RWPE1 (cell line): ENCODE results near the gene HMG20B.
A peak's percentile ranks its signal among the peaks of the same experiment; 100 is the strongest.

Source experiments
- CTCF ChIA-PET: fragments of 350-600 bp; sonication (Branson Sonifier 250); formaldehyde crosslinking; extraction: SDS; loops from one replicate; lab custom pipeline; 2021; lab: Yijun Ruan, JAX
- POLR2A ChIA-PET: fragments of 400-600 bp; formaldehyde crosslinking; extraction: SDS; loops from one replicate; lab custom pipeline; 2020; ENCODE audit warnings: antibody characterized with exemption; ENCODE audit not compliant: low non-redundant PET; lab: Yijun Ruan, JAX
- DNase-seq: peaks from one replicate; pipeline ENCODE4 v3.0.0; 2012; ENCODE audit warnings: low spot score
- H3K27ac ChIP-seq: fragments of 450-650 bp; 2 replicates; pipeline ENCODE4 v1.5.1; 2017
- TF ChIP-seq, protein P1 (sequence below): fragments of 450-650 bp; conservative IDR thresholded peaks from 2 replicates; pipeline ENCODE4 v1.5.1; 2017; ENCODE audit warnings: low read depth, mild to moderate bottlenecking

HMG20B gene

DNA sequence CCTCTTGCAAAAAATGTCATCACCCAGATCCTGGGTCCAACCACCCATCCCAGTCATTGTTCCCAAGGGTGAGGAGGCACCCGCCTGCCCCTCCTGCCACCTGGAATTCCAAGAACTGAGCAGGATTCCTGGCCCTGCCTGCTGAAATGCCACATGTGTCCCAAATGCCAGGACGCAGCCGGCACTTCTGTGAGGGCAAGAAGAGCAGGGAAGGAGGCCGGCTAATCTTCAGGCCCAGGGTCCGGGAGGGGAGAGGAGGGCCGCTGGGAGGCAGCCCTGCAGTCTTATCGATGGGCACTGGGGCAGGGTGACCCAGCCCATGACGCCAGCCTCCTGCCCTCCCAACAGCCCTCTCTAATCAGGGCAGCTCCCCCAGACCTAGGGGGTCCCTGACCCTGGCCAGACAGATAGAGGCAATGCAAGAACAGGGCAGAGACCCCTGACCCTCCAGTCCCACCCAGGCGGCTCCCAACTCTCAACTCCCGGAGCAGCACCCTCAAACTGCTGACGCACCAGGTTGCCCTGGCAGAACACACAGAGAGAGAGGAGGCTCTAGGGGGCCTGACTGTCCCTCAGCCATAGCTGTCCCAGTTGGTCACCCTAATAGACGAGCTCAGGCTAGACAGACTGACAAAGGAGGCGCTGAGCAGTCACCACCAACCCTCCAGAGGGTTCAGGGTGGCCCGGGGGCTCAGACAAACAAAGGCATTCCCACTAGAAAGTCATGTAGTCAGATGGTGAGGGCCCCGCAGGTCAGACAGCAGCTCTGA is 16.9 kb upstream of the HMG20B start:
- TF ChIP-seq, protein P1, sequence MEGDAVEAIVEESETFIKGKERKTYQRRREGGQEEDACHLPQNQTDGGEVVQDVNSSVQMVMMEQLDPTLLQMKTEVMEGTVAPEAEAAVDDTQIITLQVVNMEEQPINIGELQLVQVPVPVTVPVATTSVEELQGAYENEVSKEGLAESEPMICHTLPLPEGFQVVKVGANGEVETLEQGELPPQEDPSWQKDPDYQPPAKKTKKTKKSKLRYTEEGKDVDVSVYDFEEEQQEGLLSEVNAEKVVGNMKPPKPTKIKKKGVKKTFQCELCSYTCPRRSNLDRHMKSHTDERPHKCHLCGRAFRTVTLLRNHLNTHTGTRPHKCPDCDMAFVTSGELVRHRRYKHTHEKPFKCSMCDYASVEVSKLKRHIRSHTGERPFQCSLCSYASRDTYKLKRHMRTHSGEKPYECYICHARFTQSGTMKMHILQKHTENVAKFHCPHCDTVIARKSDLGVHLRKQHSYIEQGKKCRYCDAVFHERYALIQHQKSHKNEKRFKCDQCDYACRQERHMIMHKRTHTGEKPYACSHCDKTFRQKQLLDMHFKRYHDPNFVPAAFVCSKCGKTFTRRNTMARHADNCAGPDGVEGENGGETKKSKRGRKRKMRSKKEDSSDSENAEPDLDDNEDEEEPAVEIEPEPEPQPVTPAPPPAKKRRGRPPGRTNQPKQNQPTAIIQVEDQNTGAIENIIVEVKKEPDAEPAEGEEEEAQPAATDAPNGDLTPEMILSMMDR = no peak
- H3K27ac ChIP-seq = peak overlapping the region; percentile 87
- POLR2A ChIA-PET = no interaction called here
- DNase-seq = no peak
- CTCF ChIA-PET = interaction anchor here (0.7 to 2.7 kb wide), 5 partner anchors 8 to 32 kb away, joined by 3 to 14 read pairs (median 4); no protein-coding TSS in a partner anchor

DNA sequence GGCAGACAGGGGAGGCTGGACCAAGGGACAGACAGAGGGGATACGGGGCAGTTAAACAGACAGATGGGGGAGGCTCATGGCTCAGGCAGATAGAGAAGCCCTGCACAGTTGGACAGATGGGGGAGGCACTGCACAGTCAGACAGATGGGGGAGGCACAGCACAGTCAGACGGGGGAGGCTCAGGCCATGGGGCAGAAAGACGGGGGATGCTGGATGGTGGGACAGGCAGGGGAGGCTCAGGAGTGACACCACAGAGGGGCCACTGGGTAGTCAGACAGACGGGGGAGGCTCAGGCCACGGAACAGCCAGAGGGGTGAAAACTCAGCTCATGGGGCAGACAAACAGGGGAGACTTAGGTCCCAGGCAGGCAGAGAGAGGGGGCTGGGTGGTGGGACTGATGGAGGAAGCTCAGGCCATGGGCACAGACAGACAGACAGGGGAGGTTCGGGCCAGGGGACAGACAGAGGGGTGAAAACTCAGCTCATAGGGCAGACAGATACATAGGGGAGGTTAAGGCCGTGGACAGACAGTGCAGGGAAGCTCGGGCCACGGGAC is 16.2 kb upstream of the HMG20B start:
- peak overlapping the region; percentile 87 for H3K27ac ChIP-seq
- POLR2A ChIA-PET = no interaction called here
- CTCF ChIA-PET = interaction anchor here (0.6 to 2.1 kb wide), 6 partner anchors 9 to 193 kb away, joined by 3 to 14 read pairs (median 3); partner anchors contain the start of gene TEKTIP1

DNA sequence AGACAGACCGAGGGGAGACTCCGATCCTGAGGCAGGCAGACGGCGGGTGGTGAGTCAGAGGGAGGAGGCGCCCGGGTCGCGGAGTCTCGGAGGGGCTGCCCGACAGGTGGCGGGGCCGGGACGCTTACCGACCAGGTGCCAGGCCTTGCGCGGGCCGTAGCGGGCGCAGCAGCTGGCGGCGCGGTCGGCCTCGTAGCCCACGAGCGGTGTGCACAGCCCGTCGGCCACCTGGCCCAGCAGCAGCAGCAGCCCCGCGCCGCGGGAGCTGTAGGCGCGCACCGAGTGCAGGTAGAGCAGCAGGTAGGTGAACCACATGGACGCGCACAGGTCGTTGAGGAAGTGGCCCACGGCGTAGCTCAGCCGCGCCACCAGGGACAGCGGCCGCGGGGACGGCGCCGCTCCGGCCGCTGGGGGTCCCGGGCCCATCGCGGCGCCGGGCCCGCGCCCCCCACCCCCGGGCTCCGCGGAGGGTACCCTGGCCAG is 15.7 kb upstream of the HMG20B start:
- TF ChIP-seq, protein P1 = no peak; the same call in 1 of the 2 replicates
- ChIA-PET CTCF (interaction anchor here (0.6 to 2.1 kb wide), 5 partner anchors 10 to 194 kb away, joined by 3 to 14 read pairs (median 3); partner anchors contain the start of gene TEKTIP1), POLR2A (no interaction called here)
- H3K27ac ChIP-seq = peak overlapping the region; percentile 87
- peak; percentile 66 for DNase-seq

More for the DNA sequence above, 16.2 kb upstream of the HMG20B start:
- DNase-seq = no peak
- TF ChIP-seq, protein P1 = no peak

DNA sequence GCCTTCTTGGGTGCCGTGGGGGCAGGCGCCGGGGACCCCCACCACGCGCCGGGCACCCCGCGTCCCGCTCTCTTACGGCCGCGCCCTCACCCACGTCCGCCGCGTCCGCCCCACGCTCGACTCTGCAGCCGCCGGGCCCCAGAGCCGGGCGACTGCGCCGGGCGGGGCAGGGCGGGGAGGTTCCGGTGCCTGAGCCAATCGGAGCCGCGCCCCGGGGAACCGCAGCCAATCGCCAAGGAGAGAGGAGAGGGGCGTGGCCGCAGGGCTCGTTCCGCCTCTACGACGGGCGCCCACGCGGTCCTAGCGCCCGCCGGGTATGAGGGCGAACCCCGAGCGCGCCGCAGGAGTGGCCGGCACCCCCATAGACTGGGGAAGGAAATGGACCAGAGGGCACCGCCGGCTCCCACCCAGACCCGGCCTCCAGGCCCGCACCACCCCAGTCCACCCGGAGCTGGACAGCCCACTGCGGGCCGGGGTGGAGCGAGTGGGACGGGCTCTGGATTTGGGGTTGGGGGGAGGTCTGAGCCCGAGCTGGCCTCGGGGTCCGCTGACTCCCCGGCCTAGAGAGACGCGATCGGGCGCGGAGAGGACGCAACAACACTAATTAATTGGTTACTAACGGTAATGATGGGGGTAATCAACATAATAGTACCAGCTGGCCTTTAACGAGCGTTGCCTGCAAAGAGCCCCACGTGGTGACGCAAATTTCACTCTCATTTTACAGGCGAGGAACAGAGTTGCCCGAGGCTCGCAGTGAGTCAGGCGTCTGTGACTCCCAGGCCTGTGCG is 15.1 kb upstream of the HMG20B start, which contains the start of gene MFSD12:
Gene MFSD12, minus strand, starts transcription at position 126 of the 788 bp plus-strand sequence. CDS start 183 bp downstream, outside the sequence.
- peak; percentile 95 for DNase-seq
- POLR2A ChIA-PET = no interaction called here
- TF ChIP-seq, protein P1 = no peak
- CTCF ChIA-PET = interaction anchor here (2.1 kb wide), 1 partner anchor 12 kb away, joined by 14 read pairs; no protein-coding TSS in a partner anchor
- H3K27ac ChIP-seq = peak within 1 kb of the TSS; percentile 87

DNA sequence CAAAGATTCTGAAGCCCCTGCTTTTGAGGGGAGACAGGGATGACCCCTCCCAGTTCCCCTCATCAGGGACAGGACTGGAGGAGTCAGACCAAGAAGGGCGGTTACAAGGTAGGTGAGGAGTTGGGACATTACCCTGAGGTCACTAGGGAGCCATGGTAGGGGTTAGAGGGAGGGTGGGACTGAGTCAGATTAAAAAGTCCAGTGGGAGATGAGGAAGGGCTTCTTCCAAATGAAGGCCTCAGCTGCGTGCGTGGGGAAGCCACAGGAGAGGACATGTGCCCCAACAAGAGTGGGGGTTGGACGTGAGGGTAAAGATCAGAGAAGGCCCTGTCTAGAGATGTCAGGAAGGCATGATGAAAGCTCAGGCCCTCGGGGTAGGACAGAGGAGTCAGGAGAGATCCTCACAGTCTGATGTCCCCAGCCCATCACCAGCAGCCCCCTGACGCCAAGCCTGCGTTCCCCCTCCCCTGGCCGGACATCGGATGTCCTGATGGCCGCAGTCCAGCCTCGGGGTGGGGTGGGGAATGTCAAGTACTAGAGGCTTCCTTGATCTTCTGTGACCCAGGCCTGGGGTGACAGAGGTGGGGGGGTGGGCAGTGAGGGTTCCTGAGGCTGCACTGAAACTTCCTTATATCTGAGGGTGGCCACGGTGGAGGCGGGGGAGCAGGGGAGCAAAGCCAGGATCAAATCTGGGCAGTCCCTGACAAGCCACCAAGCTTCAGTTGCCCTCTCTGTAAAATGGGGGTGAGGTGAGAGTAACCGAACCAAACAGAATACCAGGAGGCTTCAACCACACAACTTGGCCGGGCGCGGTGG is 8.8 kb upstream of the HMG20B start:
- ChIA-PET CTCF (no interaction called here), POLR2A (no interaction called here)
- TF ChIP-seq, protein P1 = no peak
- no peak for DNase-seq
- no peak overlapping the region for H3K27ac ChIP-seq
